Panc1 (cell line): Measurements from ENCODE around the gene TXNDC2. TPM values are rescaled to one million over a fixed set of nuclear protein-coding genes. Genes with fewer than 3 reads are reported as not detected.

ENCODE experiments used
- ATAC-seq: fragments of 200-7000 bp; cut with Tn5 transposase; 2 replicates; pipeline ENCODE4 v1.9.1; 2020; ENCODE audit warnings: mild to moderate bottlenecking, moderate library complexity
- BruUV-seq: library from RNA; stranded (reverse); fragments of 400-500 nt; replicated peaks from 2 replicates; lab custom pipeline; 2021; lab: Mats Ljungman, UMichigan
- CTCF ChIA-PET: fragments of 300-600 bp; sonication (Branson Sonifier 250); formaldehyde crosslinking; loops from one replicate; lab custom pipeline; 2022; ENCODE audit warnings: antibody characterized with exemption; lab: Charles Lee
- POLR2A ChIA-PET: fragments of 300-600 bp; sonication (Branson Sonifier 250); formaldehyde crosslinking; loops from one replicate; lab custom pipeline; 2022; ENCODE audit warnings: antibody characterized with exemption; lab: Charles Lee
- DNase-seq: peaks from one replicate; pipeline ENCODE4 v3.0.0-alpha.2; 2010; ENCODE audit warnings: low read depth, low spot score
- H3K27ac ChIP-seq: 2 replicates; pipeline ENCODE4 v1.5.1; 2011; ENCODE audit warnings: mild to moderate bottlenecking, low read length, inconsistent platforms
- H3K27me3 ChIP-seq: fragments of 200-500 bp; sonication (Bioruptor generic); 2 replicates; pipeline ENCODE4 v1.6.0; 2014; ENCODE audit warnings: low read length, inconsistent platforms; ENCODE audit not compliant: control insufficient read depth, insufficient read depth
- H3K36me3 ChIP-seq: fragments of 200-500 bp; sonication (Bioruptor generic); 2 replicates; pipeline ENCODE4 v1.5.1; 2014; ENCODE audit warnings: inconsistent platforms, mild to moderate bottlenecking, low read length, moderate library complexity; ENCODE audit not compliant: control insufficient read depth, insufficient read depth
- H3K4me1 ChIP-seq: 2 replicates; pipeline ENCODE4 v1.5.1; 2011; ENCODE audit warnings: inconsistent platforms, mild to moderate bottlenecking, low read length, moderate library complexity; ENCODE audit not compliant: control insufficient read depth, insufficient read depth
- H3K4me3 ChIP-seq, 2 experiments: 2 replicates each; pipeline ENCODE4 v1.5.1; 2011 to 2012; ENCODE audit warnings: low read depth in 2 of 2, low read length in 2 of 2, mild to moderate bottlenecking in 2 of 2, inconsistent platforms in 1 of 2, moderate library complexity in 1 of 2
- H3K9me3 ChIP-seq: fragments of 200-500 bp; sonication (Bioruptor generic); 2 replicates; pipeline ENCODE4 v1.5.1; 2014; ENCODE audit warnings: low read depth, mild to moderate bottlenecking, inconsistent platforms, low read length, moderate library complexity; ENCODE audit not compliant: control insufficient read depth, insufficient read depth
- CTCF ChIP-seq: fragments of 450-650 bp; IDR thresholded peaks from 2 replicates; pipeline ENCODE4 v1.5.1; 2017; ENCODE audit warnings: mild to moderate bottlenecking
- POLR2AphosphoS5 ChIP-seq: IDR thresholded peaks from 2 replicates; pipeline ENCODE4 v1.6.1; 2012; ENCODE audit warnings: mild to moderate bottlenecking, low read depth, low read length, moderate library complexity
- REST ChIP-seq, 2 experiments: IDR thresholded peaks; 2 replicates each; pipeline ENCODE4 v1.6.1; 2011 to 2012; ENCODE audit warnings: low read depth in 2 of 2, control low read depth in 1 of 2, low read length in 1 of 2, mild to moderate bottlenecking in 1 of 2, moderate library complexity in 1 of 2; ENCODE audit not compliant: insufficient read depth in 1 of 2
- SIN3A ChIP-seq: IDR thresholded peaks from 2 replicates; pipeline ENCODE4 v1.6.1; 2012; ENCODE audit warnings: low read depth, mild to moderate bottlenecking, low read length, moderate library complexity, borderline replicate concordance; ENCODE audit not compliant: insufficient read depth
- TCF7L2 ChIP-seq: IDR thresholded peaks from 2 replicates; pipeline ENCODE4 v1.6.1; 2011; ENCODE audit warnings: mild to moderate bottlenecking, low read depth, low read length, inconsistent platforms
- in situ Hi-C: cut with HindIII; loops from 2 replicates; pipeline ENCODE4 v1.10.0; 2016; ENCODE audit warnings: low sequenced_read_pairs, low pct_unique_long_range_greater_than_20kb
- intact Hi-C: fragments of 100-400 bp; cut with micrococcal nuclease; formaldehyde crosslinking; loops from one replicate; pipeline ENCODE4 v1.10.0; 2022; ENCODE audit not compliant: unreplicated experiment
- total RNA-seq: library from RNA; stranded (reverse); gene quantifications from one replicate; pipeline ENCODE4 v1.2.1, GENCODE V29; 2021; ENCODE audit not compliant: unreplicated experiment

The TXNDC2 gene
- total RNA-seq, 1 experiment from 2014 or later: 0.90 TPM

- intact Hi-C loops: no loop called here
- no peaks in the 10 kb centered on the region for H3K27me3 ChIP-seq
- BruUV-seq: no TSS peak
- H3K27ac ChIP-seq: no peak overlapping the region
- ChIA-PET POLR2A (no interaction called here), CTCF (no interaction called here)
- H3K4me1 ChIP-seq: peaks cover 24% of the 10 kb centered on the region
- no peak overlapping the region for H3K4me3 ChIP-seq
- H3K9me3 ChIP-seq: peaks cover 4% of the 10 kb centered on the region; the same call in 1 of the 2 replicates
- ATAC-seq: no peak
- in situ Hi-C loops: no loop called here
- H3K36me3 ChIP-seq: no peaks in the 10 kb centered on the region; the same call in 1 of the 2 replicates
- TF ChIP-seq REST (IDR thresholded peaks at IDR 0.05; ENCODE audit: insufficient read depth in 1 of 2, low read depth in 2 of 2, low read length in 1 of 2) (no peak), CTCF (no peak), TCF7L2 (no peak), SIN3A (no peak), POLR2AphosphoS5 (no peak)
- DNase-seq: no peak
Measured at GRCh38 chr18:9865764-9866490, 19.8 kb upstream of the TXNDC2 start.

GRCh38 chr18:9866627-9867026 is 19.1 kb upstream of the TXNDC2 start:
- TF ChIP-seq SIN3A: no peak
- TF ChIP-seq POLR2AphosphoS5: no peak
- TF ChIP-seq TCF7L2: no peak
- CTCF ChIA-PET: no interaction called here
- peaks cover 4% of the 10 kb centered on the region; the same call in 1 of the 2 replicates for H3K9me3 ChIP-seq
- POLR2A ChIA-PET: no interaction called here
- no peaks in the 10 kb centered on the region; the same call in 1 of the 2 replicates for H3K36me3 ChIP-seq
- H3K4me1 ChIP-seq: peaks cover 27% of the 10 kb centered on the region
- H3K4me3 ChIP-seq: no peak overlapping the region
- in situ Hi-C loops (no loop called here), intact Hi-C loops (no loop called here)
- BruUV-seq: no TSS peak
- DNase-seq (no peak), ATAC-seq (no peak)
- H3K27me3 ChIP-seq: no peaks in the 10 kb centered on the region
- H3K27ac ChIP-seq: no peak overlapping the region
